Gastrocnemius medialis (tissue), 4 donors: ENCODE data around the gene LPAR2. TPM values are rescaled to one million over a fixed set of nuclear protein-coding genes. Genes with fewer than 3 reads are reported as not detected.
A peak's percentile ranks its signal among the peaks of the same experiment; 100 is the strongest.

Source experiments
- ATAC-seq, 2 donors: fragments of 150-250 bp; one replicate each; pipeline ENCODE4 v1.9.1; 2016
- DNase-seq, 2 donors: peaks; one replicate each; pipeline ENCODE4 v3.0.0-alpha.2; 2019
- H3K27ac ChIP-seq, 4 donors: fragments of 200-600 bp; sonication (generic); 1 replicate in 1 of 4; 2 replicates in 3 of 4; pipeline ENCODE4 v1.5.1; 2016 to 2018; ENCODE audit warnings: mild to moderate bottlenecking in 2 of 4, moderate library complexity in 1 of 4
- H3K27me3 ChIP-seq, 3 donors: fragments of 200-600 bp; sonication (generic) in 2 of 3; 1 replicate in 1 of 3; 2 replicates in 2 of 3; pipeline versions ENCODE4 v1.5.1 to v1.6.0; 2016 to 2019; ENCODE audit warnings: mild to moderate bottlenecking in 1 of 3, moderate library complexity in 1 of 3
- H3K36me3 ChIP-seq, 2 donors: fragments of 200-600 bp; sonication (generic) in 1 of 2; one replicate each; pipeline ENCODE4 v1.5.1; 2017 to 2018
- H3K4me1 ChIP-seq, 2 donors: fragments of 200-600 bp; sonication (generic) in 1 of 2; one replicate each; pipeline ENCODE4 v1.5.1; 2016 to 2017; ENCODE audit warnings: mild to moderate bottlenecking in 2 of 2
- H3K4me3 ChIP-seq, 4 donors: fragments of 200-600 bp; sonication (generic) in 3 of 4; 1 replicate in 1 of 4; 2 replicates in 3 of 4; pipeline ENCODE4 v1.5.1; 2016 to 2019; ENCODE audit warnings: mild to moderate bottlenecking in 2 of 4
- H3K9me3 ChIP-seq, 3 donors: fragments of 200-600 bp; sonication (generic) in 2 of 3; 1 replicate in 1 of 3; 2 replicates in 2 of 3; pipeline ENCODE4 v1.5.1; 2016 to 2019
- CTCF ChIP-seq, 5 experiments: fragments of 450-650 bp in 3 of 5; fragments of 200-600 bp in 2 of 5; sonication (generic) in 2 of 5; IDR thresholded peaks in 4 of 5; conservative IDR thresholded peaks in 1 of 5; 1 replicate in 4 of 5; 2 replicates in 1 of 5; pipeline ENCODE4 v1.5.1; 2016 to 2019; ENCODE audit warnings: antibody characterized with exemption in 5 of 5, mild to moderate bottlenecking in 3 of 5, moderate library complexity in 3 of 5
- POLR2A ChIP-seq, 2 donors: fragments of 450-650 bp; IDR thresholded peaks; one replicate each; pipeline ENCODE4 v1.6.1; 2017; ENCODE audit warnings: antibody characterized with exemption in 2 of 2, mild to moderate bottlenecking in 2 of 2, moderate library complexity in 2 of 2
- in situ Hi-C, 4 donors: fragments of 200-750 bp; cut with MboI; loops; one replicate each; pipeline versions ENCODE4 v1.15.0 to v1.8.0; 2017; ENCODE audit warnings: low sequenced_read_pairs in 4 of 4
- intact Hi-C: fragments of 100-400 bp; cut with DNase I; formaldehyde crosslinking; loops from one replicate; pipeline ENCODE4 v1.15.1; 2023; ENCODE audit warnings: low total_unique reads
- total RNA-seq, 4 donors: library from RNA; depleted of rRNA; stranded (reverse); fragments of >200 nt; gene quantifications; one replicate each; pipeline versions ENCODE4 v1.1.0 to v1.2.3, GENCODE V29; 2016

Gene LPAR2
- 1 to 10 TPM in 1 of 4 donors, under 1 TPM in 2, not detected in 1; 0.15 to 1.3 (median 0.27) TPM for total RNA-seq

GRCh38 chr19:19627621-19628500 is at the start of gene LPAR2:
Gene LPAR2 (minus strand): TSS chr19:19628220. CDS start chr19:19627275, 945 bp downstream.
- Histone ChIP-seq H3K27ac (no peak within 1 kb of the TSS), H3K36me3 (no peaks in the 10 kb centered on the region), H3K4me3 (peak within 1 kb of the TSS; percentile 13 to 40 (median 36)), H3K4me1 (no peaks in the 10 kb centered on the region), H3K9me3 (no peaks in the 10 kb centered on the region), H3K27me3 (peaks cover 15 to 29% (median 24%) of the 10 kb centered on the region in 3 donors)
- in situ Hi-C loops (no loop called here), intact Hi-C loops (no loop called here)
- ATAC-seq: no peak
- TF ChIP-seq POLR2A (IDR thresholded peaks at IDR 0.05) (no peak), CTCF (IDR thresholded peaks at IDR 0.05 in 4 of 5, conservative IDR thresholded peaks at IDR 0.05 in 1 of 5) (no peak)
- DNase-seq: no peak

GRCh38 chr19:19677579-19677978 is 49.6 kb upstream of the LPAR2 start:
- ATAC-seq (no peak), DNase-seq (no peak)
- TF ChIP-seq CTCF (IDR thresholded peaks at IDR 0.05 in 4 of 5, conservative IDR thresholded peaks at IDR 0.05 in 1 of 5) (no peak), POLR2A (IDR thresholded peaks at IDR 0.05) (no peak)
- in situ Hi-C loops (no loop called here), intact Hi-C loops (no loop called here)
- Histone ChIP-seq H3K4me3 (no peak overlapping the region), H3K36me3 (peaks cover 7 to 47% of the 10 kb centered on the region in 2 donors), H3K27ac (no peak overlapping the region), H3K27me3 (no peaks in the 10 kb centered on the region), H3K9me3 (no peaks in the 10 kb centered on the region), H3K4me1 (no peaks in the 10 kb centered on the region)

- TF ChIP-seq POLR2A (IDR thresholded peaks at IDR 0.05) (no peak), CTCF (IDR thresholded peaks at IDR 0.05 in 4 of 5, conservative IDR thresholded peaks at IDR 0.05 in 1 of 5) (no peak)
- Histone ChIP-seq H3K9me3 (no peaks in the 10 kb centered on the region), H3K36me3 (peaks cover 2 to 35% of the 10 kb centered on the region in 2 donors), H3K27me3 (no peaks in the 10 kb centered on the region), H3K4me1 (peaks cover 4 to 6% of the 10 kb centered on the region in 2 donors), H3K27ac (no peak overlapping the region), H3K4me3 (no peak overlapping the region)
- DNase-seq (no peak), ATAC-seq (no peak)
- intact Hi-C loops (no loop called here), in situ Hi-C loops (loop anchor here in 1 of 4 donors (25.0 kb wide), 1 partner anchor 287 kb away; no protein-coding TSS in a partner anchor)
Measured at GRCh38 chr19:19674315-19674714, 46.3 kb upstream of the LPAR2 start.

- no peak overlapping the region for H3K4me3 ChIP-seq
- H3K9me3 ChIP-seq: no peaks in the 10 kb centered on the region
- in situ Hi-C loops: loop anchor here in 1 of 4 donors (25.0 kb wide), 1 partner anchor 286 kb away; no protein-coding TSS in a partner anchor
- DNase-seq (no peak), ATAC-seq (no peak)
- TF ChIP-seq CTCF (IDR thresholded peaks at IDR 0.05 in 4 of 5, conservative IDR thresholded peaks at IDR 0.05 in 1 of 5) (no peak), POLR2A (IDR thresholded peaks at IDR 0.05) (no peak)
- no peaks in the 10 kb centered on the region for H3K27me3 ChIP-seq
- intact Hi-C loops: no loop called here
- H3K36me3 ChIP-seq: peaks cover 0 to 23% of the 10 kb centered on the region in 2 donors
- no peak overlapping the region for H3K27ac ChIP-seq
- peaks cover 8 to 10% of the 10 kb centered on the region in 2 donors for H3K4me1 ChIP-seq
Measured at GRCh38 chr19:19672816-19673215, 44.8 kb upstream of the LPAR2 start.
